Activated naive CD4-positive, alpha-beta T cell treated with anti-CD3 and anti-CD28 coated beads for 36 hours (primary cell): Measurements from ENCODE around the gene PPP2R2D. TPM values are rescaled to one million over a fixed set of nuclear protein-coding genes. Genes with fewer than 3 reads are reported as not detected.
A peak's percentile ranks its signal among the peaks of the same experiment; 100 is the strongest.

ENCODE experiments used
- CTCF ChIA-PET: fragments of 350-600 bp; sonication (Branson Sonifier 250); formaldehyde crosslinking; loops from one replicate; lab custom pipeline; 2021; ENCODE audit warnings: antibody characterized with exemption; lab: Charles Lee
- DNase-seq: peaks from one replicate; pipeline ENCODE4 v3.0.0-alpha.2; 2020
- H3K27ac Mint-ChIP-seq: one replicate; pipeline ENCODE4 v1.8.0; 2021; ENCODE audit warnings: mild to moderate bottlenecking, mixed read lengths
- H3K27me3 Mint-ChIP-seq: one replicate; pipeline ENCODE4 v1.8.0; 2021; ENCODE audit warnings: low read depth, mixed read lengths
- H3K36me3 Mint-ChIP-seq: one replicate; pipeline ENCODE4 v1.8.0; 2021; ENCODE audit warnings: low read depth, mixed read lengths
- H3K4me1 Mint-ChIP-seq: one replicate; pipeline ENCODE4 v1.8.0; 2021; ENCODE audit warnings: low read depth, mixed read lengths
- H3K4me3 Mint-ChIP-seq: one replicate; pipeline ENCODE4 v1.8.0; 2021; ENCODE audit warnings: mild to moderate bottlenecking, moderate library complexity, mixed read lengths
- H3K9me3 Mint-ChIP-seq: one replicate; pipeline ENCODE4 v1.8.0; 2021; ENCODE audit warnings: mixed read lengths
- intact Hi-C: fragments of 100-400 bp; cut with micrococcal nuclease; formaldehyde crosslinking; loops from one replicate; pipeline ENCODE4 v1.15.1; 2023
- total RNA-seq, 2 experiments: library from RNA; stranded (reverse); gene quantifications; one replicate each; pipeline ENCODE4 v1.2.3, GENCODE V29; 2021

The PPP2R2D gene
- total RNA-seq, 2 experiments from 2014 or later = 31.5 to 34.7 TPM

DNA sequence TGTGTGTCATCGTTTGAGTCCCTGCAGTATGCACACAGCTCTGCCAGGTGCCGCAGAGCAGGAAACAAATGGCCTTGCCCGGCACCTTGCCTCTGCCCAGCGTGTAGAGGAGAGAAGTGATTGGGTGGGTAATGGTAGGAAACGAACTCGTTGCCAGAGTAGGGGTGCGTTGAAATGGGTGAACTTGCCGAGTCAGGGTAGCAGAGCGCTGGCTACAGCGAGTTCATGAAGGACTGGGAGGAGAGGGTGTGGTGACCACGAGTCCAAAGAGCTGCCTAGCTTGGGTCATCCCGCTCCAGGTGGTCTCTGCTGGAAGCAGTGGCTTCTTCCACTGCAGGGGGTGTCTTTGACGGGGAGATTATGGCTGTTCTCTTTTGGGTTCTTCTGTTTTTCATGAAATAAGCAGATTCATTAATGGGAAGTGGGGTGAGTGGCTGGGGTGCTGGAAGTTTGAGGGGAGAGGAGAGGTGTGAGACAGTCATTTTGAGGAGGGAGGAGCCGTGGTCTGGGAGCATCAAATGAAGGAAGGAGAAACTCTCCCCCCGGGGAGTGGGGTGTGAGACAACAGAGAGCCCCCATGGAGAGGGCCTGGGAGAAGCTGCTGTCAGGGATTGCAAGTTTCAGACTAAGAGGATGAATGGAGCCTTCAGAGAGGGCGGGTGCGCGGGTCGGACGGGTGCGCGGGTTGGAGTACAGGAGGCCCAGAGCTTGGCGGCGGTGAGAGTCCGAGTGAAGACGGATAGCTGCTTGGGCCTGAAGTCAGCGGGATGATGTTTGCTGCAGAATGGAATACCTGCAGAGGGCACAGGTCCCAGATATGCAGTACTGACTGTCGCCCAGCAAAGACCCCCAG, 26.2 kb downstream of the PPP2R2D start:
- CTCF ChIA-PET = no interaction called here

GRCh38 chr10:131928248-131929095, 27.7 kb downstream of the PPP2R2D start:
- Mint-ChIP-seq H3K4me1 (peaks cover 79% of the 10 kb centered on the region), H3K36me3 (peaks cover 24% of the 10 kb centered on the region), H3K27ac (peak overlapping the region; percentile 91), H3K27me3 (no peaks in the 10 kb centered on the region), H3K4me3 (peak overlapping the region; percentile 60), H3K9me3 (peaks cover 5% of the 10 kb centered on the region)
- CTCF ChIA-PET = interaction anchor here (0.6 kb wide), 1 partner anchor 43 kb away, joined by 3 read pairs; no protein-coding TSS in a partner anchor
- peak; percentile 75 for DNase-seq
- intact Hi-C loops = loop anchor here (1.0 to 2.0 kb wide), 2 partner anchors 23 to 52 kb away; partner anchors contain the start of gene BNIP3

More for the DNA sequence above, 26.2 kb downstream of the PPP2R2D start:
- no peak overlapping the region for H3K4me3 Mint-ChIP-seq
- intact Hi-C loops = no loop called here
- H3K9me3 Mint-ChIP-seq = peaks cover 7% of the 10 kb centered on the region
- no peaks in the 10 kb centered on the region for H3K27me3 Mint-ChIP-seq
- H3K4me1 Mint-ChIP-seq = peaks cover 79% of the 10 kb centered on the region
- H3K36me3 Mint-ChIP-seq = peaks cover 29% of the 10 kb centered on the region
- H3K27ac Mint-ChIP-seq = peak overlapping the region; percentile 59
- no peak for DNase-seq

DNA sequence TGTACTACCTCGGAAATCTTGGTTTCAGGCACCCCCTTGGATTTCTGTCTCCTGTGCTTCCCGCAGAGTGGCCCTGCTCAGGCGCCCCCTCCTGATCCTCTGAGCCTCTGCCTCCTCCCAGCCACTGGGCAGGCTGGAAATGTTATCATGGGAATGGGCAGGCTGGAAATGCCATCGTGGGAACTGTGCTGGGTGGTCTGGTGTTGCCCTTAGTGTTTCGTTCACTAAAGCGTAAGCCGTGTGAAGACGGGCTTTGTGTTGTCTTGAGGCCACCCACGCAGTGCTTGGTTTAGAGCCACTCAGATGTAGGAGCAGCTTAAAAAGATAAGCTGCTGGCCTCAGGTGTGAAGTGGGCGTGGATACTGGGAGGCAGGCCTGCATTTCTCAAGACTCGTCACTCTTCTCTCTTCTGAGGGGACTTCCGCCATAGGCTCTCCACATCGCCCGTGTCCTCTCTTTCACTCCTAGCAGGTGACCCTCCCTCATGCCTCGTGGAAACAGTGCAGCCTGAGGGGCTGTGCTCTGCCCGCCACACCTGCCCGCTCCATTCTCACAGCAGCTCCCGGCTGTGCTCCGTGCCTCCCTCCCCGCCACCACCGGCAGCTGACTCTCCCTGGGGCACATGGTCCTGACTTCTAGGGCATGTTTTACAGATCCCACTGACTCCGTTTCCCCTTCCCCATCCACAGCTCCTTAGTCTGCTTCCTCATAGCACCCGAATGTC, 28.5 kb downstream of the PPP2R2D start:
- intact Hi-C loops = loop anchor here (2.0 kb wide), 1 partner anchor 52 kb away; the partner anchor contains the start of gene BNIP3
- H3K9me3 Mint-ChIP-seq = peaks cover 5% of the 10 kb centered on the region
- no peak overlapping the region for H3K4me3 Mint-ChIP-seq
- H3K27ac Mint-ChIP-seq = peak overlapping the region; percentile 91
- H3K27me3 Mint-ChIP-seq = no peaks in the 10 kb centered on the region
- peaks cover 24% of the 10 kb centered on the region for H3K36me3 Mint-ChIP-seq
- peaks cover 82% of the 10 kb centered on the region for H3K4me1 Mint-ChIP-seq
- DNase-seq = no peak
- CTCF ChIA-PET = no interaction called here

- H3K27ac Mint-ChIP-seq = no peak overlapping the region
- no peak for DNase-seq
- H3K27me3 Mint-ChIP-seq = no peaks in the 10 kb centered on the region
- peaks cover 2% of the 10 kb centered on the region for H3K9me3 Mint-ChIP-seq
- H3K4me1 Mint-ChIP-seq = peaks cover 87% of the 10 kb centered on the region
- intact Hi-C loops = no loop called here
- CTCF ChIA-PET = no interaction called here
- peaks cover 24% of the 10 kb centered on the region for H3K36me3 Mint-ChIP-seq
- H3K4me3 Mint-ChIP-seq = no peak overlapping the region
Observed at GRCh38 chr10:131930150-131930549, 29.3 kb downstream of the PPP2R2D start.

DNA sequence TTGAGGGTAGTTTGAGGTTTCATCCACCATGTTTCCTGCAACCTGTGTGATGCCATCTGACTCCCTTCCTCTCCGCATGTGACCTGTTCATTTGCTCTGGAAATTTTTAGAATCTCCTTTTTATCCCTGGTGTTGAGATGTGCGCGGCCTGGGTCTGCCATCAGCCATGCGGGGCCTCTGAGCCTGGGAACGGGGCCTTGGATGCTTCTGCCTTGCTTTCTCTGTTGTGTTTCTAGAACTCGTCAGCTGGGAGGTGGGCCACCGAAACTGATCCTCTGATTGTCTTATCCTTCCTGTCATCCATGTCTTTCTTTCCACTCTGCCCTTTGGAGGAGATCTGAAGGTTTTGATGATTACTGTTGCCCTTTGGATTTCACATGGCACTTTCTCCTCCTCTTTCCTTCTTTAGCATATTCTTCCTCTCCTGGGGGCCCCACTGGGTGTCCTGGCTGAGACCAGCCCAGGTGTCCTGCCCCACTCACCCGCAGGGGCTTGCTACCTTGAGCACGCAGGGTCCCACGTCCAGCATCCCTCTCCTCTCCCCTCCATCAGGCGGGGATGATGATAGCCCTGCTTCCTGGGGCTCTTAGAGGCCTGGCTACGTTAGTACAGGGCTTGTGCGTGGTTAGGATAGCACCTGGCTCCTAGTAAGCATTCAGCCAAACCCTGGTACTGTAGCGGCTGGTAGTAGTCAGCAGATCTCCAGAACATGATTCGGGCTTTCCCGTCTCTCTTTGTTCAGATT, 29.9 kb downstream of the PPP2R2D start:
- Mint-ChIP-seq H3K4me1 (peaks cover 84% of the 10 kb centered on the region), H3K36me3 (peaks cover 19% of the 10 kb centered on the region), H3K4me3 (no peak overlapping the region), H3K27me3 (no peaks in the 10 kb centered on the region), H3K9me3 (no peaks in the 10 kb centered on the region), H3K27ac (peak overlapping the region; percentile 39)
- no peak for DNase-seq
- CTCF ChIA-PET = no interaction called here
- intact Hi-C loops = no loop called here

DNA sequence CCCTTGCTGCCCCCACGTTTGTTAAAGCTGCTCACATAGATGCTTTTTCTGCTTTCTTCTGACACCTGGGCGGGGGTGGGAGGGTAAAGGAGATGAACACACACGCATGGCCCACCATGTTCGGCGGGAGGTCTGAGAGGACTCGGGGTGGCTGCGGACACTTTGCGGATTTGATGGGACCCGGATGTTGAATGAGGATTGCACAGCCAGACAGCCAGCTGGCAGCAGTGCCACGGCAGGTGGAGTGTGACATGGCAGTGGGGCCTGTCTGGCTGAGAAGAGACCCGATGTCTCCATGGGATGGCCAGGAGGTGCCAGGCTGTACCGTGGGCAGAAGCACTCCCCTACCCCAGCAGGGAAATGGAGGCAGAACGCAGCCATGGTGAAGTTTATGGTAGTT, 31.2 kb downstream of the PPP2R2D start:
- intact Hi-C loops = no loop called here
- CTCF ChIA-PET = interaction anchor here (1.1 kb wide), 1 partner anchor 17 kb away, joined by 3 read pairs; no protein-coding TSS in a partner anchor
- no peak overlapping the region for H3K4me3 Mint-ChIP-seq
- H3K27ac Mint-ChIP-seq = no peak overlapping the region
- H3K4me1 Mint-ChIP-seq = peaks cover 75% of the 10 kb centered on the region
- H3K27me3 Mint-ChIP-seq = no peaks in the 10 kb centered on the region
- no peaks in the 10 kb centered on the region for H3K9me3 Mint-ChIP-seq
- no peak for DNase-seq
- peaks cover 16% of the 10 kb centered on the region for H3K36me3 Mint-ChIP-seq

DNA sequence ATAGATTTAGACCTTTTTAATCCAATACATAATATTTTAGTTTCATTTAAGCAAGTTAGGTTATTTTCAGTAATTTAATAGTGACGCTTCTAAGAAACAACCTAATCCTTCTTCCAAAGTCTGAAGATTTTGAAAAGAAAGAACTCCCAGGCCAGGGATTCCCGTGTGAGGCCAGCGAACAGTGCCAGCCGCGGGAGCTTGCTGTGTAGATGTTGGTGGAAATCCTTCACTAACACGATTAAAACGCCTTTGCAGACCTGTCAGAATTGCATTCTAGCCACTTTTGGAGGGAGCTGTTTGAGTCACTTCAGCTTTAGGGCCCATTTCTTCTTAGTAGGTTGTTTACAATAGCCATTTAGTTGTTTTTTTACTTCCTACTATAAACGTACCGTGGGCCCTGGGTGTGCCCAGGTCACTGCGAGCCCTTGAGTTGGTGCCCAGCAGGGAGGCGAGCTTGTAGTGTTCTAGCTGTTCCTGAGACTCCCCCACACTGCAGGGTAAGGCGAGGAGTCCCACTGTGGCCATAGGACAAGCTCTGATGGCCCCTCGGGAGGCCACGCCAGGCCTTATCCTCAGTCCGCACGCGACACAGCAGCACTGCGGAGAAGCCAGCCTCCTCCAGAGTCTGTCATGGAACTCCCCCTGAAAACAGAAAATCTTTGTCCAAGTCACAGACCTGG, 32.3 kb downstream of the PPP2R2D start:
- intact Hi-C loops = no loop called here
- no peak for DNase-seq
- no peak overlapping the region for H3K27ac Mint-ChIP-seq
- H3K27me3 Mint-ChIP-seq = no peaks in the 10 kb centered on the region
- H3K4me3 Mint-ChIP-seq = no peak overlapping the region
- peaks cover 63% of the 10 kb centered on the region for H3K4me1 Mint-ChIP-seq
- peaks cover 16% of the 10 kb centered on the region for H3K36me3 Mint-ChIP-seq
- CTCF ChIA-PET = interaction anchor here (0.7 to 1.1 kb wide), 3 partner anchors 10 to 33 kb away, joined by 3 to 5 read pairs (median 4); no protein-coding TSS in a partner anchor
- no peaks in the 10 kb centered on the region for H3K9me3 Mint-ChIP-seq

GRCh38 chr10:131933696-131934086, 32.9 kb downstream of the PPP2R2D start:
- no peak overlapping the region for H3K27ac Mint-ChIP-seq
- intact Hi-C loops = no loop called here
- no peak for DNase-seq
- H3K4me1 Mint-ChIP-seq = peaks cover 57% of the 10 kb centered on the region
- no peak overlapping the region for H3K4me3 Mint-ChIP-seq
- no peaks in the 10 kb centered on the region for H3K9me3 Mint-ChIP-seq
- peaks cover 13% of the 10 kb centered on the region for H3K36me3 Mint-ChIP-seq
- CTCF ChIA-PET = interaction anchor here (1.0 kb wide), 1 partner anchor 34 kb away, joined by 5 read pairs; no protein-coding TSS in a partner anchor
- H3K27me3 Mint-ChIP-seq = no peaks in the 10 kb centered on the region

GRCh38 chr10:131934769-131935168, 34.0 kb downstream of the PPP2R2D start:
- H3K36me3 Mint-ChIP-seq = peaks cover 12% of the 10 kb centered on the region
- H3K27me3 Mint-ChIP-seq = no peaks in the 10 kb centered on the region
- no peak for DNase-seq
- H3K4me1 Mint-ChIP-seq = peaks cover 47% of the 10 kb centered on the region
- CTCF ChIA-PET = interaction anchor here (0.6 to 1.4 kb wide), 3 partner anchors 11 to 57 kb away, joined by 3 to 5 read pairs (median 4); no protein-coding TSS in a partner anchor
- H3K9me3 Mint-ChIP-seq = no peaks in the 10 kb centered on the region
- H3K4me3 Mint-ChIP-seq = no peak overlapping the region
- peak overlapping the region; percentile 68 for H3K27ac Mint-ChIP-seq
- intact Hi-C loops = no loop called here

DNA sequence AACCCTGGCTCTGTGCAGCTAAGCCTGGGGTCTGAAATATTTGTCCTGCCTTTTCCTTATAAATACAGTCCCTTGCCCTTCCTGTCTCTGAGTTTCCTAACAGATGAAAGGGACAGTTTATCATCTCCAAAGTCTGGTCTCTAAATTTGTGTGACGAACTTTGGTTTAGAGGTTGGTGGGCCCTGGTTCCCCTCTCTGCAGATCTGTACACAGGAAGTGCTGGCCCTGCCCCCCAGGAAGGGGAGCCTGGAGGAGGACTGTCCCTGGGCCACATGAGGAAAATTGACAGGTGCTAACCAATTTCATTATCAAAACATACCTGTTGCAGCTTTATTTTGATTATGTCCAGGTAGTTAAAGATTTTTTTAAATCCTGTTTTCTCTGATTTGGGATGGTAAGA, 34.5 kb downstream of the PPP2R2D start:
- no peaks in the 10 kb centered on the region for H3K27me3 Mint-ChIP-seq
- H3K27ac Mint-ChIP-seq = peak overlapping the region; percentile 68
- intact Hi-C loops = no loop called here

DNA sequence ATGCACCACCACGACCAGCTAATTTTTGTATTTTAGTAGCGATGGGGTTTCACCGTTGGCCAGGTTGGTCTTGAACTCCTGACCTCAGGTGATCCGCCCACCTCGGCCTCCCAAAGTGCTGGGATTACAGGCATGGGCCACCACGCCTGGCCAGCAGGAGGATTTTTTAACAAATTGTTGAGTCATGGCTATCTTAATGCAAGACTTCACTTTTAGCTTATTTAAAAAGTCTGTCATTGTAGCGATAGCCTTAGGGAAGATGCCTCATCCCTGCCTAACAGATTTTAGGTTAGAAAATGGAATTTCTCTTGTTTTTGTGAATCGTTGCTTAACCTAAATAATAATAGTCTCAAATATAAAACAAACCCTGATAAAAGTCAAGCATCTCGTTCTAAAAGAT, 35.5 kb downstream of the PPP2R2D start:
- no peaks in the 10 kb centered on the region for H3K9me3 Mint-ChIP-seq
- CTCF ChIA-PET = interaction anchor here (1.4 kb wide), 1 partner anchor 10 kb away, joined by 3 read pairs; no protein-coding TSS in a partner anchor
- H3K36me3 Mint-ChIP-seq = peaks cover 14% of the 10 kb centered on the region

More for the DNA sequence above, 34.5 kb downstream of the PPP2R2D start:
- CTCF ChIA-PET = interaction anchor here (0.6 to 1.4 kb wide), 4 partner anchors 11 to 202 kb away, joined by 3 to 5 read pairs (median 4); no protein-coding TSS in a partner anchor
- no peak for DNase-seq
- Mint-ChIP-seq H3K36me3 (peaks cover 10% of the 10 kb centered on the region), H3K4me3 (no peak overlapping the region), H3K4me1 (peaks cover 42% of the 10 kb centered on the region), H3K9me3 (no peaks in the 10 kb centered on the region)

More for the DNA sequence above, 35.5 kb downstream of the PPP2R2D start:
- peaks cover 31% of the 10 kb centered on the region for H3K4me1 Mint-ChIP-seq
- no peak overlapping the region for H3K4me3 Mint-ChIP-seq
- intact Hi-C loops = no loop called here
- no peak overlapping the region for H3K27ac Mint-ChIP-seq
- H3K27me3 Mint-ChIP-seq = no peaks in the 10 kb centered on the region
- DNase-seq = no peak
